ENCODE results near the gene CST9.

- no peak for TF ChIP-seq FOXJ3 (CRISPR knock-in tag; IDR thresholded peaks at IDR 0.05; ENCODE audit: borderline replicate concordance)
- TF ChIP-seq ZNF121 (CRISPR knock-in tag; IDR thresholded peaks at IDR 0.05): no peak
- TF ChIP-seq CTCF (CRISPR knock-in tag; IDR thresholded peaks at IDR 0.05): no peak
- no peak for TF ChIP-seq ZNF792 (CRISPR knock-in tag; IDR thresholded peaks at IDR 0.05)
- TF ChIP-seq ZNF83 (CRISPR knock-in tag; IDR thresholded peaks at IDR 0.05; ENCODE audit: borderline replicate concordance): no peak
- no peak for TF ChIP-seq CREB1 (IDR thresholded peaks at IDR 0.05)
- no peak for TF ChIP-seq CREB1 (CRISPR knock-in tag; IDR thresholded peaks at IDR 0.05)
- no peak for TF ChIP-seq RFX5 (IDR thresholded peaks at IDR 0.05; ENCODE audit: low read depth, low read length)
These were observed 40.1 kb downstream of the CST9 start for GRCh38 chr20:23565503-23566045.

Measured in HepG2 (cell line).